Osteoblast (primary cell): Measurements from ENCODE around the gene ABHD11. TPM values are rescaled to one million over a fixed set of nuclear protein-coding genes. Genes with fewer than 3 reads are reported as not detected.

Experiments
- DNase-seq: peaks from one replicate; pipeline ENCODE4 v3.0.0; 2011; ENCODE audit warnings: low spot score, mixed read lengths; ENCODE audit not compliant: insufficient read length; ENCODE audit errors: missing footprints
- H2AFZ ChIP-seq: 2 replicates; pipeline ENCODE4 v1.6.0; 2011; ENCODE audit warnings: mild to moderate bottlenecking, low read length
- H3K27ac ChIP-seq: 2 replicates; pipeline ENCODE4 v1.5.1; 2011; ENCODE audit warnings: mild to moderate bottlenecking, low read depth, low read length, moderate library complexity
- H3K27me3 ChIP-seq: 2 replicates; pipeline ENCODE4 v1.6.0; 2012; ENCODE audit warnings: mild to moderate bottlenecking, control low read depth, inconsistent platforms, low read length, moderate library complexity; ENCODE audit not compliant: insufficient read depth
- H3K36me3 ChIP-seq: 2 replicates; pipeline ENCODE4 v1.5.1; 2011; ENCODE audit warnings: mild to moderate bottlenecking, low read length, control low read depth, moderate library complexity; ENCODE audit not compliant: insufficient read depth
- H3K4me1 ChIP-seq: 2 replicates; pipeline ENCODE4 v1.5.1; 2011; ENCODE audit warnings: mild to moderate bottlenecking, low read length, control low read depth, moderate library complexity; ENCODE audit not compliant: insufficient read depth
- H3K4me2 ChIP-seq: 2 replicates; pipeline ENCODE4 v1.6.0; 2011; ENCODE audit warnings: mild to moderate bottlenecking, low read length; ENCODE audit not compliant: insufficient read depth
- H3K4me3 ChIP-seq: fragments of 200-600 bp; sonication (generic); 3 replicates; pipeline ENCODE4 v1.5.1; 2012; ENCODE audit warnings: mild to moderate bottlenecking, low read length, inconsistent platforms; ENCODE audit not compliant: insufficient read depth
- H3K79me2 ChIP-seq: 2 replicates; pipeline ENCODE4 v1.6.0; 2012; ENCODE audit warnings: mild to moderate bottlenecking, low read length, control low read depth, inconsistent platforms; ENCODE audit not compliant: insufficient read depth
- H3K9me3 ChIP-seq: 2 replicates; pipeline ENCODE4 v1.5.1; 2011; ENCODE audit warnings: low read depth, low read length, control low read depth
- H4K20me1 ChIP-seq: 2 replicates; pipeline ENCODE4 v1.6.0; 2012; ENCODE audit warnings: mild to moderate bottlenecking, low read length, control low read depth; ENCODE audit not compliant: insufficient read depth
- small RNA-seq: library from RNA; depleted of rRNA; stranded (forward); fragments of <200 nt; gene quantifications from one replicate; pipeline ENCODE3, GENCODE V24; 2012
- total RNA-seq: library from RNA; depleted of rRNA; stranded (reverse); fragments of >200 nt; gene quantifications from 2 replicates; pipeline ENCODE4 v1.2.3, GENCODE V29; 2012
- TF ChIP-seq, protein P1 (sequence below): IDR thresholded peaks from 2 replicates; pipeline ENCODE4 v1.5.1; 2011; ENCODE audit warnings: mild to moderate bottlenecking, low read depth, low read length, moderate library complexity; ENCODE audit errors: extremely low read depth

ABHD11 gene
- total RNA-seq, 1 donor = 8.7 TPM

DNA sequence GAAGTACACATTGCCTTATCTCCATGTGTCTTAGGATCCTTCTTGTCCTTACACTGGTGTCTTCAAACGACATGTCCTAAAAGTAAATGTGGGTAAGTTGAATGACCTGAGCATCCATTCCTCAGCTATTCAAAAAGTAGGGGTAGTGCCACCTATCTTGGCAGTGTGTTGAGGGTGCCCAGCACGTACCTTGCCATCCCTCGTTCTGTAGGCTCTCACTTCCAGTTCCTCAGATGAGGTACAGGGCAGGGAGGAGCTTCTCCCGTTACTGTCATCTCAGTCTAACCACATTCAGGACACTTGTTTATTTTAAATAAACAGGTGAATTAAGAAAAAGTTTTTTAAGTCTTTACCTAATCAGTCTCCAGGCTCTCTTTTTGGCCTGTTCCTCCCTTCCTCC lies 42.2 kb downstream of the ABHD11 start:
- Histone ChIP-seq H3K27me3 (no peaks in the 10 kb centered on the region), H3K4me3 (no peak overlapping the region), H4K20me1 (peaks cover 12% of the 10 kb centered on the region), H3K27ac (no peak overlapping the region), H3K9me3 (no peaks in the 10 kb centered on the region), H3K36me3 (peaks cover 79% of the 10 kb centered on the region), H3K79me2 (no peaks in the 10 kb centered on the region), H3K4me2 (no peak overlapping the region), H3K4me1 (no peaks in the 10 kb centered on the region), H2AFZ (no peak overlapping the region)
- DNase-seq = peak; percentile 73
- TF ChIP-seq, protein P1, sequence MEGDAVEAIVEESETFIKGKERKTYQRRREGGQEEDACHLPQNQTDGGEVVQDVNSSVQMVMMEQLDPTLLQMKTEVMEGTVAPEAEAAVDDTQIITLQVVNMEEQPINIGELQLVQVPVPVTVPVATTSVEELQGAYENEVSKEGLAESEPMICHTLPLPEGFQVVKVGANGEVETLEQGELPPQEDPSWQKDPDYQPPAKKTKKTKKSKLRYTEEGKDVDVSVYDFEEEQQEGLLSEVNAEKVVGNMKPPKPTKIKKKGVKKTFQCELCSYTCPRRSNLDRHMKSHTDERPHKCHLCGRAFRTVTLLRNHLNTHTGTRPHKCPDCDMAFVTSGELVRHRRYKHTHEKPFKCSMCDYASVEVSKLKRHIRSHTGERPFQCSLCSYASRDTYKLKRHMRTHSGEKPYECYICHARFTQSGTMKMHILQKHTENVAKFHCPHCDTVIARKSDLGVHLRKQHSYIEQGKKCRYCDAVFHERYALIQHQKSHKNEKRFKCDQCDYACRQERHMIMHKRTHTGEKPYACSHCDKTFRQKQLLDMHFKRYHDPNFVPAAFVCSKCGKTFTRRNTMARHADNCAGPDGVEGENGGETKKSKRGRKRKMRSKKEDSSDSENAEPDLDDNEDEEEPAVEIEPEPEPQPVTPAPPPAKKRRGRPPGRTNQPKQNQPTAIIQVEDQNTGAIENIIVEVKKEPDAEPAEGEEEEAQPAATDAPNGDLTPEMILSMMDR = no peak

DNA sequence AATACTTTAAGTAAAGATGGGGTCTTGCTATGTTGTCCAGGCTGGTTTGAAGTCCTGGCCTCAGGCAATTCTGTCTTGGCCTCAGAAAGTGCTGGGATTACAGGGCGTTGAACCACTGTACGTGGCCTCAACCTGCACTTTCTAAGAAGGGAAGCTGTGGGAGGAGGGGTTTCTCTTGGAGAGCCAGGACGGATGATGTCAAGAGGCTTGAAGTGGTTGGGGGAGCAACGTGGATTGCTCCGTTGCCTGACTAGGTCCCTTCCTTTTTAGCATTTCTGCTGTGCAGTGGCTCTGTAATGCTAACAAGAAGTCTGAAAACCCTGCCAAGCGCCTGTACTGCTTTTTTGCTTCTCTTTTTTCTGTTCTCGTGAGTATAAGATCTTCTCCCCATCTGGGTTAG lies 48.0 kb downstream of the ABHD11 start:
- H3K4me3 ChIP-seq = no peak overlapping the region
- peak; percentile 52 for DNase-seq
- H3K79me2 ChIP-seq = peaks cover 27% of the 10 kb centered on the region
- H3K4me2 ChIP-seq = no peak overlapping the region
- no peak overlapping the region for H2AFZ ChIP-seq
- H4K20me1 ChIP-seq = peaks cover 10% of the 10 kb centered on the region
- peaks cover 64% of the 10 kb centered on the region for H3K36me3 ChIP-seq
- no peaks in the 10 kb centered on the region for H3K9me3 ChIP-seq
- H3K27me3 ChIP-seq = no peaks in the 10 kb centered on the region
- H3K4me1 ChIP-seq = no peaks in the 10 kb centered on the region
- H3K27ac ChIP-seq = no peak overlapping the region
- TF ChIP-seq, protein P1 = no peak

DNA sequence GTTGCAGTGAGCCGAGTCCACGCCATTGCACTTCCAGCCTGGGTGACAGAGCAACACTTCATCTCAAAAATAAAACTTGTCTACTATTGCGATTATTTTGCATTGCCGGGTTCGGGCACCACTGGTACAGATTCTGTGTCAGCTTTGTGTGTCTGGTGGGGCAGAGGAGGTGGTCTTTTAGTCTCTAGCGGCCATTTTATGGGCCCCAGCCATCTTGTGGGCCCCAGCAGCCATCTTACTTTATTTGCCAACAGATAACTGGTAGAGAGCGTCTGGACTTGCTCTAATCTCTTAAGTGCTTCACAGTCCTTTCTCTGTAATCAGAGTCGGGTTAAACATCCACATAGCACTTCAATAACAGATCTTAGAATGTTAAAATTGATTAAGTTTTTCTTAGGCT lies 50.3 kb downstream of the ABHD11 start:
- no peak overlapping the region for H3K4me2 ChIP-seq
- no peak overlapping the region for H2AFZ ChIP-seq
- H3K4me3 ChIP-seq = no peak overlapping the region
- TF ChIP-seq, protein P1 = no peak
- H3K27ac ChIP-seq = no peak overlapping the region
- H3K79me2 ChIP-seq = peaks cover 49% of the 10 kb centered on the region
- peaks cover 46% of the 10 kb centered on the region for H3K36me3 ChIP-seq
- H3K27me3 ChIP-seq = no peaks in the 10 kb centered on the region
- H3K4me1 ChIP-seq = peaks cover 5% of the 10 kb centered on the region
- no peak for DNase-seq
- no peaks in the 10 kb centered on the region for H3K9me3 ChIP-seq
- H4K20me1 ChIP-seq = peaks cover 10% of the 10 kb centered on the region

Small RNAs within 50 kb of the gene (small RNA-seq; reads per million reads assigned to genes)
- gene MIR4284 = not detected
- gene RN7SL265P = not detected

Other genes with a start within 250 kb of the ABHD11 start
- 58.3 and 61.2 TPM in 2 replicates for gene BAZ1B, start 216.5 kb downstream of the ABHD11 start, total RNA-seq
- 26.8 and 32.9 TPM in 2 replicates for gene BCL7B, start 181.1 kb downstream of the ABHD11 start, total RNA-seq
- 56.1 and 66.6 TPM in 2 replicates for gene TBL2, start 160.2 kb downstream of the ABHD11 start, total RNA-seq
- 0.29 and 0.72 TPM in 2 replicates for gene MLXIPL, start 114.3 kb downstream of the ABHD11 start, total RNA-seq
- gene VPS37D, start 71.0 kb downstream of the ABHD11 start, total RNA-seq = 5.8 and 5.9 TPM in 2 replicates
- 2.9 TPM in 2 replicates for gene DNAJC30, start 55.3 kb downstream of the ABHD11 start, total RNA-seq
- gene BUD23, start 55.2 kb downstream of the ABHD11 start, total RNA-seq = 33.9 and 36.9 TPM in 2 replicates
- 15.9 and 17.4 TPM in 2 replicates for gene STX1A, start 19.1 kb downstream of the ABHD11 start, total RNA-seq
- not detected in 2 replicates for gene CLDN3, start 31.5 kb upstream of the ABHD11 start, total RNA-seq
- gene CLDN4, start 92.2 kb upstream of the ABHD11 start, total RNA-seq = 0.36 and 0.59 TPM in 2 replicates
- gene METTL27, start 103.7 kb upstream of the ABHD11 start, total RNA-seq = 8.7 and 8.8 TPM in 2 replicates
- gene TMEM270, start 122.4 kb upstream of the ABHD11 start, total RNA-seq = not detected in 2 replicates